HG03469 (cell line): ENCODE data around the gene LETM1.

Experiments
- ATAC-seq: cut with Tn5 transposase; IDR thresholded peaks from one replicate; pipeline ENCODE4 v1.9.1; 2021; ENCODE audit warnings: mild to moderate bottlenecking, moderate library complexity, moderate number of reproducible peaks; ENCODE audit not compliant: unreplicated experiment

LETM1 gene

GRCh38 chr4:1783015-1783414 is 72.9 kb downstream of the LETM1 start:
- ATAC-seq: no peak

GRCh38 chr4:1780435-1780834 is 75.5 kb downstream of the LETM1 start:
- no peak for ATAC-seq

DNA sequence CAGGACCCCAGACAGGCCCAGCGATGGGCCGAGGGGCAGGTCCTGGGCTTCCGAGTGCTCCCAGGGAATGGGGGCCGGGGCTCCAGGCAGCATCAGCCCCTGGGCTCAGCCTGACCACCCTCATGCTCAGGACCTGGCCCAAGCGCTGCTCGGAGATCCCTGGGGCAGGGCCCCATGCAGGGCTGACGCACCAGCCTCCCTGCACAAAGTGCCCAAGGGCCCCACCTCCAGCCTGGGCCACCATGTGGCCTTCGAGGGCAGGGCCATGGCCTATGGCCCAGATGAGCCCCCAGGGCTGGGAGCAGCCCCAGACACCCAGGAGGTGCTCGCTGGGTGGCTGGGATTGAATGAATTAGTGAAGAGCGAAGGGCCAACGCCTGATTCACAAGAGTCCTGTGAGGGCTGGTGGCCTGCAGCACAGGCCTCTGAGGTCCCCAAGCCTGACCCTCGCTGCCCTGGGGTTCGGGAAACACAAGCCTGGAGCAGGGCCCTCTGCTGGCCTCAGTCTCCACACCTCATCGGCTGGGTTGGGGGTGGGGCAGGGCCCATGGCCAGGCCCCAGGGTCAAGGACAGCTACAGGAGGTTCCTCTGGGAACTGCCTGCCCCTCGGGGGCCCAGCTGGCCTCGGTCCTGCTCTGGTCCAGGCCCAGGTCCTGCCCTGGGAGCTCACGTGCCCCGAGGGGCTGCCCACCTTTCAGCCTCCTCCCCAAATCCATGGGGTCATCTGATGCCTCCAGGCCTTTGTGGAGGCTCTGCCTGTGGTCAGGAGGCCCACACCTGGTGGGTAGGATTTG is 76.2 kb downstream of the LETM1 start:
- ATAC-seq: no peak

GRCh38 chr4:1778642-1779392 is 77.1 kb downstream of the LETM1 start:
- no peak for ATAC-seq

GRCh38 chr4:1777822-1778641 is 77.9 kb downstream of the LETM1 start:
- no peak for ATAC-seq

DNA sequence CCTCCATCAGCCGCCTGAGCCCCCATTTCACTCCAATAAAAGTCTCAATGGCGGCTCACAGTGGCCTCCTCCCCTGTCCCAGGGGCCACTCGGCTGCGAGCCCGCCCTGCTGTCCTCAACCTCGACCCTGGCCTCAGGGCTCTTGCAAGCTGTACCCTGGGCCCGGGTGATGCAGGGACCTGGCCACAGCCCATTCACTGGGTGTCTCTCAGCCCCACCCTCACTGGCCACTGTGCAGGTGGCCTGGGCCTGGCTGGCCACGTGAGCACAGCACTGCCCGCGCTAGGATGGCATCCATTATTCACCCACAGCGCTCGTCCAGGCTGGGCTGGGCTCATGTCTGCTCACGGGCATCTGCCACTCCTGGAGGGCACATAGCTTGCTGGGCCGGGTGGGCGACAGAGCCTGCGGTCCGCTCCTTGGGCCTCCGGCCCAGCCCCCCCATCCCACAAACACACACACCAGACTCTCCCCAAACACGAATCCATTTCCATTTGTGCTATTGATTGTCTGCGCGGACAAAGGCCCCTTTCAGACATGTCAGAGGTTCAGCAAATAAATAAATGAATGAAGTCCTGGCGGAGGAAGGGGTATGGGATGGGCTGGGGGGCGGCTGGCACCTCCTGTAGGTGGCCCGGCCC is 79.3 kb downstream of the LETM1 start:
- no peak for ATAC-seq

DNA sequence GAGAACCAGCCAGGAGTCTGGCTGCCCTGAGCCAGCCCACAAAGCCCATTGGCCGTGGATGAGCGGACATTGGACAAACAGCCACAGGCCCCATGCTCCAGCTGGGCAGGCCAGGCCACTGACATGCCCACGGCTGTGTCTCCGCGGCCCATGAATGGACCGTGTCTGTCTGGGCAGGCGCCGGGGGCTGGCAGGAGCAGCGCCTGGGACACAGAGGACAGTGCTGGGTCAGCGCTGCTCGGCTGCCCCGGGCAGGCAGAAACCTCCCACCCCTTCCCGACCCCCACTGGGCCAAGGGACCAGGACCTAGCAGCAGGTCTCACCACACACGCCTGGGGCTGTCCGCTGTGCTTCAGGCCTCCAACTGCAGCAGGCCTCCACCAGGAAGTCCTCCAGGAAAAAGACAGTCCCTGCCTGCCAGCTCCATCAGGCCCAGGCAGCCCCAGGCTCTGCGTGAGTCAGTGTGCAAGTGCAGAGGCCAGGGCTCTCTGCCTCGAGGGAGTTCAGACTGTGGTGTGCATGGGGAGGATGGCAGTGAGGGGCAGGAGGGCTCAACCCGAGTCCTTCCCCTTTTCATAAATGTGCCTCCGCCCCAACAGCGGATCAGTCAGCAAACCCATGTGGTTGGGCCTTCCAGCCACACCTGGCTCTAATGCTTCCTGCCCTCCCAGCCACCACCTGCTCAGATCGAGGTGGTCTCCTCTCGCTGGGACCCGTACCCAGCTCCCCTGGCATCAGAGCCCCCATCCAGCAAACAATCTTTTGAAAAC is 80.0 kb downstream of the LETM1 start:
- no peak for ATAC-seq

DNA sequence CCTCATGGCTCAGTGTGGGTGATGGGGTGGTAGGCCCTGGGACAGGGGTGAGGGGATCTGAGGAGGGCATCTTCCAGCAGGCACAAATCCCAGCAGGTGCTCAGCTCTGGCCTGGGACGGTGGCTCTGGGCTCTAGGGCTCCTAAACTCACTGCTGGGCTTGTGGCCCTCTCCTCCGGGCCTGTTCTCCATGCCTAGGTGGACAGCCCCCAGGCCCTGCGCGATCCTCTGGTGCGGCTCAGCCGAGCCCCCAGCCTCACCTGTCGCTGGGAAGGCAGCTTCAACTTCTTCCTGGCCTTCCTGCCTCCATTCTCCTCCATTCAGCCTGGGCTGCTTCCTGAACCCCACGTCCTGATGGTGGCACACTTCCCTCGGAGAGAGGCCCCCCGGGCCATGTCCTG is 82.2 kb downstream of the LETM1 start:
- ATAC-seq: no peak

GRCh38 chr4:1772853-1773538 is 83.0 kb downstream of the LETM1 start:
- no peak for ATAC-seq

- ATAC-seq: no peak
Measured at GRCh38 chr4:1771555-1772305, 84.2 kb downstream of the LETM1 start.

DNA sequence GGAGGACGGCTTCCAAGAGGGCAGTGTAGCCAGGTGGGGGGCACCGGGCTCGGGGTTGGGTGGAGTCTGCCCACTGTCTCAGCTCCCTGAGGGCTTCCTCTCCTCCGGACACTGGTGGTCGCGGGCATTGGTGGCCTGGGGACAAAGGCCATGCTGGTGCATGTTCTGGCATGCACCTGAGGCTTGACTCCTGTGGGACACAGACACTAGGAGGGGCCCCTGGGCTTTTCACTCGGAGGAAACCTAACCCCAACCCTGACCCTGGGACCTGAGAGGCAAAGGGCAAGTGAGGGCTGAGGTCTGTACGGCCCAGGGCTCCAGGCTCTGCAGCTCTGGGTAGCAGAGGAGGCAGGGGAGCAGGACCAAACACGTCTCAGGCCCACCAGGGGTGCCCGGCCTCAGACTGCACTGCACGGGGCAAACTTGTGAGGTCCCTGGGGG is 85.1 kb downstream of the LETM1 start:
- ATAC-seq: no peak

GRCh38 chr4:1770245-1770644 is 85.7 kb downstream of the LETM1 start:
- no peak for ATAC-seq

- ATAC-seq: no peak
Measured at GRCh38 chr4:1769692-1770091, 86.3 kb downstream of the LETM1 start.

DNA sequence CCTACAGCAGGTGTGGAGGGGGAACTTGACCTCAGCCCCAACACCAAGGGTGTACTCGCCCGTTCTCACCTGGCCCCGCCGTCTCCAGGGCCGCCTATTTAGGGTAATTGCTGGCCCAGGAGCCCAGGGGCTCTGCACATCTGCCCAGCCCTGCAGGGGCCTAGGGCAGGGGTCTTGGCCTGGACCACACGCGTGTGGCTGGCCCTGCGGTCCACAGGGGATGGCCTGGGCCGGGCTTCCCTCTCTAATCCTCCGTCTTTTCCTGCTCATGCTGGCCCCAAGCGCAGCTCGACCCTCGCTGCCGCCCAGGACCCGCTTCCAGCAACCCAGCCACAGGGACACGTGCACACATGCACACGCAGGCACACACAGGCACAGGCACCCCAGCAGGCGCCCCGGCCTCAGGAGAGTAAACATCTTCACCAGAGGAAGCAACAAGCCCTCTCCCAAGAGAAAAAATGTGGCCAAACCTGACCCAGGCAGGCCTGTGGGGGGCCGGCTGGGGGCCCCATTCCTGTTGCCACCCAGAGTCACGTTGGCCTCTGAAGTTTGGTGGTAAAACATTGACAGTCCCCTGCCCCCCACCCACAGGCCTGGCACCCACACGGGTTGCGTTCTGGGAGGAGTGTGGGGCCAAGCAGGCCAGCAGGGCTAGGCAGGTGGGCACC is 87.5 kb downstream of the LETM1 start:
- no peak for ATAC-seq

DNA sequence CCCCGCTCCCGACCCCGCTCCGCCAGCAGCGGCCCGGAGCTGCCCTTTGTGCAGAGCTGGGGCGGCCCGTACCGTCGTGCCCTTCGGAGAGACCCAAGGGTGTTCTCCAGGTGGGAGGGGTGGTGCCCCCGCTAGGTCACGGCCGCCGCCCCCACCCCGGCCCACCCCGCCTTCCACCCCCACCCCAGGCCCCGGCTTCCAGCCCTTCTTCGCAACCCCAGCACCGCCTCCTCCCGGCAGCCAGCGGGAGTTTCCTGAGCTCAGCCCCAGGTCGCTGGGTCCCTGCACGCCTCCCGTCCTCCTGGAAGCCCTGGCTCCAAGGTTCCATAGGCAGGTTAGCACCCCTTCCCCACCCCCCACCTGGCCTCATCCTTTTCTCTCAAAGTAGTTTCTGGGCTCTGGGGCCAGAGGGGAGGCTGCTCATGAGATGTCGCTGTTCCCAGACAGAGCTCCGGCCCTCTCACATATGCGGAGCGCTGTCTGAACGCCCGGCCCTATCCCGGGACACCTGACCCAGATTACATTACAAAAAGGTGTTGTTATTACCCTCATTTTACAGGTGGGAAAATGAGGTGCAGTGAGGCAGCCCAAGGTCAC is 88.1 kb downstream of the LETM1 start:
- no peak for ATAC-seq

- ATAC-seq: no peak
Measured at GRCh38 chr4:1767061-1767769, 88.7 kb downstream of the LETM1 start.
